CD8-positive, alpha-beta memory T cell (primary cell): ENCODE results near the gene SEMA4C. TPM values are rescaled to one million over a fixed set of nuclear protein-coding genes. Genes with fewer than 3 reads are reported as not detected.

ENCODE experiments used
- CTCF ChIA-PET: fragments of 350-600 bp; sonication (Branson Sonifier 250); formaldehyde crosslinking; loops from one replicate; lab custom pipeline; 2021; ENCODE audit warnings: antibody characterized with exemption; lab: Charles Lee
- POLR2A ChIA-PET: fragments of 350-600 bp; sonication (Branson Sonifier 250); formaldehyde crosslinking; loops from one replicate; lab custom pipeline; 2021; ENCODE audit warnings: antibody characterized with exemption; lab: Charles Lee
- DNase-seq, 5 donors: peaks; one replicate each; pipeline versions ENCODE4 v3.0.0 to v3.0.0-alpha.2; 2020 to 2022; ENCODE audit warnings: mixed read lengths in 1 of 5
- H3K27ac ChIP-seq: one replicate; pipeline ENCODE4 v1.7.0; 2013; ENCODE audit warnings: low read depth, mild to moderate bottlenecking, low read length, moderate library complexity
- H3K27me3 ChIP-seq: 2 replicates; pipeline ENCODE4 v1.7.0; 2013; ENCODE audit warnings: low read length, mild to moderate bottlenecking; ENCODE audit not compliant: insufficient read depth, poor library complexity, severe bottlenecking
- H3K36me3 ChIP-seq: 2 replicates; pipeline ENCODE4 v1.7.0; 2013; ENCODE audit warnings: mild to moderate bottlenecking, low read length, moderate library complexity; ENCODE audit not compliant: insufficient read depth
- H3K4me1 ChIP-seq: 2 replicates; pipeline ENCODE4 v1.7.0; 2013; ENCODE audit warnings: mild to moderate bottlenecking, low read length, moderate library complexity; ENCODE audit not compliant: insufficient read depth
- H3K4me3 ChIP-seq: 2 replicates; pipeline ENCODE4 v1.7.0; 2013; ENCODE audit warnings: mild to moderate bottlenecking, low read length
- H3K9me3 ChIP-seq: 2 replicates; pipeline ENCODE4 v1.7.0; 2013; ENCODE audit warnings: mild to moderate bottlenecking, low read length
- H3K27ac Mint-ChIP-seq, 8 donors: one replicate each; pipeline ENCODE4 v1.8.0; 2020 to 2021; ENCODE audit warnings: mixed read lengths in 8 of 8, mild to moderate bottlenecking in 6 of 8, inconsistent platforms in 3 of 8, moderate library complexity in 3 of 8
- H3K27me3 Mint-ChIP-seq, 2 donors: one replicate each; pipeline ENCODE4 v1.8.0; 2020 to 2021; ENCODE audit warnings: mixed read lengths in 2 of 2, mild to moderate bottlenecking in 1 of 2, moderate library complexity in 1 of 2
- H3K36me3 Mint-ChIP-seq, 3 donors: one replicate each; pipeline ENCODE4 v1.8.0; 2020 to 2021; ENCODE audit warnings: mixed read lengths in 3 of 3, inconsistent platforms in 1 of 3, mild to moderate bottlenecking in 1 of 3
- H3K4me1 Mint-ChIP-seq, 3 donors: one replicate each; pipeline ENCODE4 v1.8.0; 2020 to 2021; ENCODE audit warnings: mixed read lengths in 3 of 3, inconsistent platforms in 1 of 3, mild to moderate bottlenecking in 1 of 3
- H3K4me3 Mint-ChIP-seq, 7 donors: one replicate each; pipeline ENCODE4 v1.8.0; 2020 to 2021; ENCODE audit warnings: mixed read lengths in 7 of 7, mild to moderate bottlenecking in 6 of 7, moderate library complexity in 4 of 7, inconsistent platforms in 2 of 7
- H3K9me3 Mint-ChIP-seq, 5 donors: one replicate each; pipeline ENCODE4 v1.8.0; 2020 to 2022; ENCODE audit warnings: mixed read lengths in 5 of 5, mild to moderate bottlenecking in 3 of 5, moderate library complexity in 2 of 5, inconsistent platforms in 1 of 5
- polyA plus RNA-seq: library from polyadenylated mRNA; unstranded; fragments of 300-500 nt; fragmentation: Illumina TruSeq; gene quantifications from one replicate; pipeline ENCODE4 v1.2.3, GENCODE V29; 2021
- total RNA-seq, 2 experiments: library from RNA; stranded (reverse); gene quantifications; one replicate each; pipeline ENCODE4 v1.2.3, GENCODE V29; 2021

SEMA4C gene
- total and polyA plus RNA-seq, 3 experiments from 2014 or later, result 7.1 to 18.7 (median 16.6) TPM

DNA sequence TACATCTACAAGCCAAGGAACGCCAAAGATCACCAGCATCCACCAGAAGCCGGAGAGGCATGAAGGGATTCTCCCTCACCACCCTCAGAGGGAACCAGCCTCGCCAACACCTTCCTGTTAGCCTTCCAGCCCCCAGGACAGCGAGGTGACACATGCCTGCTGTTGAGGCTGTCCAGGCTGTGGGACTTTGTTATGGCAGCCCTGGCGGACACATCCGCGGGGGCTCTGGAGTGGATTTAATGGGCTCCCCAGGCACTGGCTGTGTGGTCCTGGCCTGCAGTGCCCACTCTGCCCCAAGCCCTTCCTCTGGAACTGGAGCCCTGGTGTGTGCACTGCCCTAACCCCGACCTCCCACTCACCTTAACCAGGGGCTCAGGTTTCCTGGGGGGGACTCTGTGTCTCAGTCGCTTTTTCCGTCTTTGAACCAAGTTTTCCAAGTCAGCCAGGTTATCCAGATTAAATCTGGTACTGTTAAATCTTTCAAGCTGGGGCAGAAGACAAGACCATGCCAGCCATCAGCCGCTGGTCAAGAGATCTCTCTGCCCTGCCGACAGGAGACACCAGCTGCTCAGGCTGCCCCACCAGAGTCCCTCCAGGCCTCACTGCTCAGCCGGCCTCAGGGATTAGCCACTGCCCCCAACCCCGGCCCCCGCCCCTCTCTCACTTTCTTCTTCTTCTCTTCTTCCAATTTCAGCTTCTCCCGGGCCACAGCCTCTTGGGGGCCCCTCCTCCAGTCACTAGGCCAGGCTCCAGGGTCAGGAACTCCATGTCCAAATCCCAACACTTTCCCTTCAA lies 28.0 kb downstream of the SEMA4C start:
- peaks cover 17% of the 10 kb centered on the region for H3K4me1 ChIP-seq
- H3K36me3 ChIP-seq, result no peaks in the 10 kb centered on the region
- H3K27ac Mint-ChIP-seq, result peak overlapping the region in 2 of 8 donors; percentile 17 to 75
- POLR2A ChIA-PET, result interaction anchor here (0.7 kb wide), 1 partner anchor 22 kb away, joined by 3 read pairs; no protein-coding TSS in a partner anchor
- CTCF ChIA-PET, result interaction anchor here (1.0 to 1.5 kb wide), 5 partner anchors 8 to 81 kb away, joined by 3 to 10 read pairs (median 3); partner anchors contain the start of genes ANKRD39, CNNM3 and CNNM4
- no peak for DNase-seq
- H3K4me3 Mint-ChIP-seq, result no peak overlapping the region
- peaks cover 0 to 2% (median 0%) of the 10 kb centered on the region in 5 donors for H3K9me3 Mint-ChIP-seq
- H3K4me3 ChIP-seq, result no peak overlapping the region
- no peaks in the 10 kb centered on the region for H3K27me3 Mint-ChIP-seq
- H3K9me3 ChIP-seq, result no peaks in the 10 kb centered on the region
- H3K27me3 ChIP-seq, result no peaks in the 10 kb centered on the region
- H3K4me1 Mint-ChIP-seq, result peaks cover 13 to 37% (median 17%) of the 10 kb centered on the region in 3 donors
- peaks cover 0 to 25% (median under 1%) of the 10 kb centered on the region in 3 donors for H3K36me3 Mint-ChIP-seq
- no peak overlapping the region for H3K27ac ChIP-seq

DNA sequence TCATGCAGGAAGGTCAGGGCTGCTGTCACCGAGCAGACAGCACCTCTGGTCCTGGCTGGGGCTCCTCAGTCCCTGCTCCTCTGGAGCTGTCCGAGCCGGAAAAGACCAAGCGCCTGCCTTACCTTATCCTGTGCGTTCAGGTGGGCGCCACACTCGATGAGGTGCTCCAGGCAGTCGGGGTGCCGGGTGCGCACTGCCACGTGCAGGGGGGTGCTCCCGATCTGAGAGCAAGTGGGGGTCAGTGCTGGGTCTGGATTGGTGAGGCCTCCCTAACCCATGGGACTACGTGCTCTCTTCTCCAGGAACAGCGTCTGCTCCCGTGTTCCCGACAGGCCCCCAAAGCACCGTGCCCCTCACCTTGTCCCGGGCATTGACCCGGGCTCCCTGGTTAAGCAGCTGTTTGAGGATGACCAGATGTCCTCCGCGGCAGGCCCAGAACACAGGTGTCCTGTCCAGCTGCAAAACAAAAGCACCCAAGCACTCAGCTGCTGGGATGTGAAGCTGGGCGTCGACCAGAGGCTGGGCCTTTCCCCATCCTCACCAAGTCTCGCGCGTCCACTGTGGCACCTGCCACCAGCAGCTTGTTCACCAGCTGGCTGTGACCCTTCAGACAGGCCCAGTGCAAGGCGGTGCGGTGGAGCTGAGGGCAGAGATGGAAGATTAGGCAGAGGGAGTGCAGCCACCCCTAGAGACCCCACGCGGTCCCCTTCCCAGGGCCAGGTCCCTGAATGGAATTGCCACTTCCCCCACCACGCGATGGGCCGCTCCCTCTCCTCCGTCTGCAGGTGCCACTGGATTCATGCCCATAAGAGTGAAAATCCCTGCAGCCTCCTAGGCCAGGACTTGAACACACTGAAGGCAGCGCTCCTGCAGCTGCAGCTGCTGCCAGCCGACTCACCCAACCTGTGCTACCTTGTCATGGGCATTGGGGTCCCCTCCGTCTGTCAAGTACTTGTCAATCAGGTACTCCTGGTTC lies 29.7 kb downstream of the SEMA4C start:
- Mint-ChIP-seq H3K36me3 (peaks cover 0 to 25% (median under 1%) of the 10 kb centered on the region in 3 donors), H3K4me3 (peak overlapping the region in 6 of 7 donors; percentile 15 to 76 (median 55)), H3K9me3 (peaks cover 0 to 2% (median 0%) of the 10 kb centered on the region in 5 donors), H3K27me3 (no peaks in the 10 kb centered on the region), H3K27ac (peak overlapping the region in 7 of 8 donors; percentile 29 to 73 (median 50)), H3K4me1 (peaks cover 13 to 37% (median 17%) of the 10 kb centered on the region in 3 donors)
- Histone ChIP-seq H3K9me3 (no peaks in the 10 kb centered on the region), H3K4me1 (peaks cover 17% of the 10 kb centered on the region), H3K27me3 (no peaks in the 10 kb centered on the region), H3K27ac (no peak overlapping the region), H3K4me3 (peak overlapping the region; percentile 53), H3K36me3 (peaks cover under 1% of the 10 kb centered on the region)
- ChIA-PET CTCF (interaction anchor here (0.9 to 3.4 kb wide), 8 partner anchors 12 to 272 kb away, joined by 3 to 24 read pairs (median 4); partner anchors contain the start of genes ANKRD39 and CNNM3), POLR2A (interaction anchor here (0.6 to 2.4 kb wide), 6 partner anchors 17 to 114 kb away, joined by 3 to 9 read pairs (median 4); partner anchors contain the start of genes ANKRD39 and CNNM3)
- DNase-seq, result no peak

DNA sequence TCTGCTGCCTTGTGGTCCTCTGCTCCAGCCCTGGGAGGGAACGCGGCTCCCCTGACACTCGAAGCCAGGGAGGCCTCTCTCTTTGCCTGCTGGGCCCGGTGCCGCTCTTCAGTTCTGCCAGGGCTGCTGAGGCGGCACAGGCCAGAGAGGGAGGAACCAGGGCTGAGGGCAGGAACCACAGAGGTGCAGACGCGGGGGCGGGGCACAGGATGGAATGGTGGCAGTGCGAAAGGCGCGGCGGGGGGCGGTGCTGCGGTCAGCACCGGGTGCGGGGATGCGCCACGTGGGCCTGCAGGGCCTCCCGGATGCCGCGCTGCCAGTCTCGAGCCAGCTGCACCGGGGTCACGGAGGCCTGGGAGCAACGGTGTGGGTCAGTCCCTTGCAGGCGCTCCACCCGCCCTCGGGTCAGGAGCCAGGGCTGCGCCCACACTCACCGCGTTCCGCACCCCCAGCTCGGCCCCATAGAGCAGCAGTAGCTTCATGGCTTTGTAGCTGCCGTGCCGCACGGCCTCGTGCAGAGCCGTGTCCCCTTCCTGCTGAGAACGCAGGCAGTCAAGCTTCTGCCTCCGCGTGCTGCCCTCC lies 30.5 kb downstream of the SEMA4C start:
- no peaks in the 10 kb centered on the region for H3K27me3 ChIP-seq
- no peaks in the 10 kb centered on the region for H3K9me3 ChIP-seq
- Mint-ChIP-seq H3K4me3 (peak overlapping the region in 6 of 7 donors; percentile 63 to 86 (median 76)), H3K4me1 (peaks cover 13 to 37% (median 17%) of the 10 kb centered on the region in 3 donors), H3K9me3 (peaks cover 0 to 2% (median 0%) of the 10 kb centered on the region in 5 donors), H3K27me3 (no peaks in the 10 kb centered on the region), H3K36me3 (peaks cover 0 to 28% (median 3%) of the 10 kb centered on the region in 3 donors), H3K27ac (peak overlapping the region; percentile 73 to 95 (median 89))
- H3K36me3 ChIP-seq, result peaks cover 6% of the 10 kb centered on the region
- CTCF ChIA-PET, result interaction anchor here (0.9 to 3.4 kb wide), 7 partner anchors 12 to 273 kb away, joined by 3 to 24 read pairs (median 4); partner anchors contain the start of genes ANKRD39 and CNNM3
- H3K4me1 ChIP-seq, result peaks cover 17% of the 10 kb centered on the region
- POLR2A ChIA-PET, result interaction anchor here (0.9 to 2.4 kb wide), 4 partner anchors 18 to 114 kb away, joined by 3 to 9 read pairs (median 5); partner anchors contain the start of genes ANKRD39 and CNNM3
- peak overlapping the region; percentile 53 for H3K4me3 ChIP-seq
- DNase-seq, result peak; percentile 71 to 88 (median 84)
- H3K27ac ChIP-seq, result no peak overlapping the region

DNA sequence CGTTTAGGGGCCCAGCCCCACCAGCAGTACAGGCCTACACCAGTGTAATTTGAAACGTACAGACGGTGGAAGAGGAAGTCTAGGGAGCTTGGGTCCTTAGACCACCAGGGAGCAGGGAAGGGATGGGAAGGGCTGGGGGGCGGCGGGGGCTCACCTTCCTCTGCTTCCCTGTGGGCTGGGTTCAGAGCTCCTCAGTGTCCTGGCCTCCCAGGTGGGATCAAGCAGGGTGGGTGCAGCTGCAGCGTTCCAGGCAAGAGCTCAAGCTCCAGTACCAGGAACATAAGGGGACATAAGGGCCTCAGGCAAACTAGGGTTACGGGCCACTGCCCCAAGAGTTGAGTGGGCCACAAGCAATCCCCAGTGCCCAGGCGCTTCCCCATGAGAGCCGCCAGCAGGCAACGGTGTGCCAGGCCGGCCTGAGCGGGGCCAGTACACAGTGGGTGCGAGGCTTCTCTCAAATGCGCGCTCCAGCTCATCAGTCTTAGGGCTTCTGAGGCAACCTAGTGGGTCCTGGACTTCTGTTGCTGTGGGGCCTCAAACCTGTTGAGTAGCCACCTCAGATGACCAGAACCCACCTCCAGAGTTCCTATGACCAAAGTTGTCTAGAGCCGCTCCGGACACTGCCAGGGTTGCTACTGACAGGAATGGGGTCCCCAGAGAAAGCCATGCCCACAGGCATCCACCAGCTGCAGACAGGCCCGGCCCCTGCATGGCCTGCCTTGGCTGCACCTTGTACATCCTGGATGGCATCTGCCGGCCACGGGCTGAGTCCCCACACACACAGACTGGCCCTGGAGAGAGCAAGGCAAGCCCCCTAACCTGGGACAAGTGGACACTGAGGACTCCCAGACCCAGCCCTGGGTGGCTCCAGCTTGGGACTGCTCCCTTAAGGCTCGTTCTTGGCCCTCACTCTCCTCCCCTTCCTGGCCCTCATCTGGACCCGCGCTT lies 31.3 kb downstream of the SEMA4C start:
- CTCF ChIA-PET, result interaction anchor here (1.0 to 3.4 kb wide), 6 partner anchors 13 to 274 kb away, joined by 3 to 24 read pairs (median 4); partner anchors contain the start of gene ANKRD39
- Mint-ChIP-seq H3K9me3 (peaks cover 0 to 2% (median 0%) of the 10 kb centered on the region in 5 donors), H3K4me1 (peaks cover 13 to 37% (median 17%) of the 10 kb centered on the region in 3 donors), H3K36me3 (peaks cover 0 to 33% (median 4%) of the 10 kb centered on the region in 3 donors), H3K27me3 (no peaks in the 10 kb centered on the region), H3K4me3 (peak overlapping the region in 6 of 7 donors; percentile 63 to 86 (median 76)), H3K27ac (peak overlapping the region; percentile 73 to 95 (median 89))
- H3K4me1 ChIP-seq, result peaks cover 17% of the 10 kb centered on the region
- DNase-seq, result no peak
- peaks cover 7% of the 10 kb centered on the region for H3K36me3 ChIP-seq
- H3K27me3 ChIP-seq, result no peaks in the 10 kb centered on the region
- peak overlapping the region; percentile 53 for H3K4me3 ChIP-seq
- H3K9me3 ChIP-seq, result no peaks in the 10 kb centered on the region
- no peak overlapping the region for H3K27ac ChIP-seq
- POLR2A ChIA-PET, result interaction anchor here (0.7 to 2.4 kb wide), 6 partner anchors 19 to 65 kb away, joined by 3 to 9 read pairs (median 4); partner anchors contain the start of genes ANKRD39 and CNNM3

DNA sequence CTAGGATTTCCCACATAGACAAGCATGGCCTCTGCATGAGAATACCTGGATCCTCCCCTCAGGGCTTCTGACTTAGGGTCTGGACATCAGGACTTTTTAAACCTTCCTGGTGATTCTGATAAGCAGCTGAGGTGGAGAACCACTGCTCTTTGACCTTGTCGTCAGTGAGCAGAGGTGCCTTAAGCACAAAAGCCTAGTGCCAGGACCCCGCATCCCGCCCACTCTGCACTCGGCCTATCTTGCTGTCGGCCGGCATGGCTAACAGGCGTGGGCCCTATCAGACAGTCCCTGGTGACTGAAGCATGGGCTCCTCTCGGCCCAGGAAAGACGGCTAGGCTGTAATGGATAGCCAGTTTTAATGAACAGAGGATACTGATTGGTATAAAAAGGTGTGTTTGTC lies 32.3 kb downstream of the SEMA4C start:
- Histone ChIP-seq H3K36me3 (peaks cover 16% of the 10 kb centered on the region), H3K4me3 (no peak overlapping the region), H3K4me1 (peaks cover 17% of the 10 kb centered on the region), H3K27ac (no peak overlapping the region), H3K9me3 (no peaks in the 10 kb centered on the region), H3K27me3 (no peaks in the 10 kb centered on the region)
- DNase-seq, result no peak
- H3K27me3 Mint-ChIP-seq, result no peaks in the 10 kb centered on the region
- H3K36me3 Mint-ChIP-seq, result peaks cover 0 to 44% (median 6%) of the 10 kb centered on the region in 3 donors
- POLR2A ChIA-PET, result interaction anchor here (0.7 to 1.3 kb wide), 3 partner anchors 20 to 30 kb away, joined by 3 to 5 read pairs (median 3); partner anchors contain the start of gene ANKRD39
- CTCF ChIA-PET, result interaction anchor here (1.3 to 3.4 kb wide), 3 partner anchors 20 to 274 kb away, joined by 3 to 24 read pairs (median 4); partner anchors contain the start of gene ANKRD39
- peaks cover 0 to 2% (median 0%) of the 10 kb centered on the region in 5 donors for H3K9me3 Mint-ChIP-seq
- H3K4me1 Mint-ChIP-seq, result peaks cover 8 to 33% (median 16%) of the 10 kb centered on the region in 3 donors
- peak overlapping the region in 4 of 8 donors; percentile 26 to 62 (median 50) for H3K27ac Mint-ChIP-seq
- peak overlapping the region in 1 of 7 donors; percentile 9 for H3K4me3 Mint-ChIP-seq

DNA sequence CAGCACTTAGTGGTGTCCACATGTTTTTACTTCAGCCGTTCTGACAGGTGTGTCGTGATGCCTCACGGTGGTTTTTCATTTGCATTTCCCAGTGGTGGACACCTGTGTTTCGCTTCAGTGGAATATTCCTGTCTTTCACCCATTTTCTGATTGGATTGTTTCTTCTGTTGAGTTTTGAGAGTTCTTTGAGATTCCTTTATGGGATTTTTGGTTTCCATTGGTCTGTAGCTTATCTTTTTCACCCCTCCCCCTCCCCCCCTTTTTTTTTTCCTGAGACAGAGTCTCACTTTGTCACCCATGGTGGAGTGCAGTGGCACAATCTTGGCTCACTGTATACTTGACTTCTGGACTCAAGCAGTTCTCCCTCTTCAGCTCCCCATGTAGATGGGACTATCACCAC lies 34.0 kb downstream of the SEMA4C start:
- ChIA-PET POLR2A (no interaction called here), CTCF (interaction anchor here (1.3 to 1.7 kb wide), 3 partner anchors 9 to 22 kb away, joined by 3 to 8 read pairs (median 3); partner anchors contain the start of gene ANKRD39)
- Mint-ChIP-seq H3K4me3 (no peak overlapping the region), H3K27ac (peak overlapping the region in 1 of 8 donors; percentile 35), H3K36me3 (peaks cover 0 to 60% (median 10%) of the 10 kb centered on the region in 3 donors), H3K27me3 (no peaks in the 10 kb centered on the region), H3K4me1 (peaks cover 8 to 30% (median 13%) of the 10 kb centered on the region in 3 donors), H3K9me3 (no peaks in the 10 kb centered on the region)
- Histone ChIP-seq H3K9me3 (no peaks in the 10 kb centered on the region), H3K4me3 (no peak overlapping the region), H3K27me3 (no peaks in the 10 kb centered on the region), H3K36me3 (peaks cover 32% of the 10 kb centered on the region), H3K27ac (no peak overlapping the region), H3K4me1 (peaks cover 17% of the 10 kb centered on the region)
- no peak for DNase-seq
